ENCODE data around the gene SPTBN1.

The SPTBN1 gene

DNA sequence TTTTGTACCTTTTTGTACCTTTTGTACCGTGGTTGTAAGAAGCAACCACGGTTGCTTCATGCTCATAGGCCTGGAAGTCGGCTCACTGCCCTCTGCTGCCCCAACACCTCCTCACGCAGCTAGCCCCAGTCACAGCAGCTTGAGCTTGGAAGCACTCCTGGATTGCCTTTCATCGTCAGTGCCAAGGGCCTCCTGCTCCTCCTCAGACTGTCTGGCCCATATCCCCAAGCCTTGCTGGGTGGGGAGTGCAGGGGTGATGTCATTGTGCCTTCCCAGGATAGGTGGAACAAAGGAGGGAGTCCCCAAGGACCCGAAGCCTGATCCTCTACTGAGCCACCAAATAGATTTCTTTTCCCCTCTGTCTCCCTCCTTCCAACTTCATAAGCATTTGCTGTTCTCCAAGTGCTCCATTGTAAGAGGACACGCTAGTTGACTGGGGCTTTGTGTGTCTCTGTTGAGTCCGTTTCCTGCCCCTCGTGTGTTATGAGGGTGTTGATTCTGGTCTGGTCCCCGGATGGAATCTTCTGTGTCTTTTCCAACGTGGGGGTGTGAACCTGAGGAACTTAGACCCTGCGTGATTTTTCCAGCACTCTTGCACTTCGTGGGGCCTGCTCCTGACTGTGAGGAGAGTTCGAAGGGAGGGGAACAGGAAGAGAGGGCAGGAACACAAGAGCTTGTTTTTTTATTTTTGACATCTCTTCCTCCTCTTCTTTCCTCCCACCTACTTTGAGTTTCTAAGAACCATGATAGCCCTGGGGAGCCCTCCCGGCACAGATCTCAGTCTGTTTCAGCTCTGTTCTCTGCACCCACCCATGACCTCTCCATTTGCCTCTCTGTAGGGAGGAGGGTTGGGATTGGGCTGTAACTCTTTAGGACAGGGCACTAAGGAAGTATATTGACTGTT, 140.1 kb downstream of the SPTBN1 start:
- no peak for DNase-seq

- no peak for DNase-seq
These were observed 141.2 kb downstream of the SPTBN1 start for GRCh38 chr2:54597153-54597848.

- no peak for DNase-seq
These were observed 142.5 kb downstream of the SPTBN1 start for GRCh38 chr2:54598347-54599325.

GRCh38 chr2:54599326-54599710, 143.2 kb downstream of the SPTBN1 start:
- no peak for DNase-seq

DNA sequence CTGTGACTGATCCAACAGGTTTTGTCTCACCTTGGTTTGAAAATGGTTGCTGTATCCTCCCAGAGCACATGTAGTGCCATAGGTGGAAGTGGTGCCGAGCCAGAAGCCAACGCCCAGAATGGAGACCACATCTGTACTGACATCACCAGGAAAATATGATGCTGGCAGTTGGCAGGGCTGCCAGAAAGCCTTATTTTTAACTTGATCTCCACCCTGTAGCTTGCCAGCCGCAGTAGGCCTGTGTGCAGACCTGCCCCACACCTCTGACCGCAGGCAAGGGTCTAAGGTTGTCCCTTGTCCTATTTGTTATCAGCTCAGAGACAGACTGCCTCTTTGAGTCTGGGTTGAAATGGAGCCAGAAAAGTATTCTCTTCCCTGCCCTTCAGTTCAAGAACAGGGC, 143.8 kb downstream of the SPTBN1 start:
- DNase-seq, result no peak

- no peak for DNase-seq
These were observed 145.2 kb downstream of the SPTBN1 start for GRCh38 chr2:54601339-54601738.

GRCh38 chr2:54602736-54603322, 146.7 kb downstream of the SPTBN1 start:
- no peak for DNase-seq

- no peak for DNase-seq
These were observed 147.2 kb downstream of the SPTBN1 start for GRCh38 chr2:54603357-54603756.

DNA sequence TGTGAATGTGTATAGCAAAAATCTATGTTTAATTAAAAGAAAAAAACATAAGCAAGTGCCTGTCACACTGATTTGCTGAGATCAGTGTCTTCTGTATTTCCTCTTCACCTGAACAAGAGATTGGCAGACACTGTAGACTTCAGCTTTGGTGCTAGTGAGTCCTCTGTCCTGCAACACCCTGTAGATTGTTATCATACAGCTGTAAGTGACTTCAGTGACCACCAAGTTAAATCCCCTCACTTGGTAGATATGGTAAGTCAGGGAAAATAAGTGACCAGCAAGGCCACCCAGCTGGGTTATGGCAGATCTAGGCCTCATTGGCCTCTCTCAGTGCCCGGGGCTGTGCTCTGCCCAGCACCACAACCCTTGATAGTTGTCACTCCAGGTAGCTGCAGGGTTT, 147.7 kb downstream of the SPTBN1 start:
- no peak for DNase-seq

- DNase-seq, result no peak
These were observed 148.7 kb downstream of the SPTBN1 start for GRCh38 chr2:54604871-54605270.

GRCh38 chr2:54605836-54606235, 149.7 kb downstream of the SPTBN1 start:
- no peak for DNase-seq

DNA sequence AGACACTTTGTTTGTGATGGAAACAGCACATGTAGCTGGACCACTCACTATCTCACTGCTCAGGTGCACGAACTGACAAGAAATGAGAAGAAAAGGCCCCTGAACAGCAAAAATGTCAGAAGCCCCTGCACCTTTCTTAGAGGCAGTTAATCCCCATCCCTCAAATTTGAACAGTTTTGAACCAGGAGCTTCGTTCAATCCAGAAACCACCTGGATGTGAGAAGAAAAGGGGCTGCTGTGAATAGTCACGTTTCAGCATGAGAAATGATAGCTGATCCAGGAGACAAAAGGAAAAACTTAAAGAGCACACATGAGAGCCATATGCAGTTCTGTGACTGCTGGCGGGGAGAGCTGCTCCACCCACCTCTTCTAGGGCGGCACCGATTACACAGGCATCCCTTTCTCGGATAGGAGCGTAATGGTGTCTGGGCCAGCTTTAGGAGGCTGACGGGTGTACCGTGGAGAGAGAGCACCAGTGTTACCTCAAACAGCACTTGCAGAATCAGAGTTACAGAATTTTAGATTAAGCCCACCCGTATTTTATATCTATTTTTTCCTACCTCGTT, 150.3 kb downstream of the SPTBN1 start:
- no peak for DNase-seq

- DNase-seq, result no peak
These were observed 152.1 kb downstream of the SPTBN1 start for GRCh38 chr2:54608224-54608623.

DNA sequence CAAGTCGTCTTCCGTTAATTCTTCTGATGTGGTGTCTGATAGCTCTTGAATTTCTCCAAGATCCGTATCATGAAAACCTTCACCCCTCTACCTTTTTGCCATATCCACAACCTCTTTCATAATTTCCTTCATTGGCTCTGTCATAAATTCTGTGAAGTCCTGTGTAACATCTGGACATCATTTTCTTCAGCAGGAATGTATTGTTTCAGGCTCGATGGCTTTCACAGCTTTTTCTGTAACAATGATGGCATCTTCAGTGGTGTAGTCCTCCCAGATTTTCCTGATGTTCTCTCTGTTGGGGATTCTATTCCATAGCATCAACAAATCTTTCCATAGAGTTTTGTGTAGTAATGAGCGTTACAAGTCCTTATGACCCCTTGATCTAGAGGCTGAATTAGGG, 153.1 kb downstream of the SPTBN1 start:
- no peak for DNase-seq

DNA sequence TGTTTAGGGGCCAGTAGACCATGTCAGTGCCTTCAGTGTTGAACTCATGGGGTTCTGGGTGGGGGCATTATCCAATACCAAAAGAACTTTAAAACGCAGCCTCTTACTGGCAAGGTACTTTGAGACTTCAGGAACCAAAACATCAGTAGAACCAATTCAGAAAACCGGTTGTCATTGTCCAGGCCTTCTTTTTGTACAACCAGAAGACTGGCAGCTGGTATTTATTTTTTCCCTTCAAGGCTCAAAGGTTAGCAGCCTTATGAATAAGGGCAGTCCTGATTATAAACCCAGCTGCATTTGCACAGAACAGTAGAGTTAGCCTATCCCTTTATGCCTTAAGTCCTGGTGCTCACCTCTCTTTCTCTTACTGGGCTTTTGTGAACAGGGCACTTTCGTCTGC, 153.5 kb downstream of the SPTBN1 start:
- no peak for DNase-seq

GRCh38 chr2:54610700-54611099, 154.6 kb downstream of the SPTBN1 start:
- DNase-seq, result no peak

- no peak for DNase-seq
These were observed 155.9 kb downstream of the SPTBN1 start for GRCh38 chr2:54611830-54612545.

DNA sequence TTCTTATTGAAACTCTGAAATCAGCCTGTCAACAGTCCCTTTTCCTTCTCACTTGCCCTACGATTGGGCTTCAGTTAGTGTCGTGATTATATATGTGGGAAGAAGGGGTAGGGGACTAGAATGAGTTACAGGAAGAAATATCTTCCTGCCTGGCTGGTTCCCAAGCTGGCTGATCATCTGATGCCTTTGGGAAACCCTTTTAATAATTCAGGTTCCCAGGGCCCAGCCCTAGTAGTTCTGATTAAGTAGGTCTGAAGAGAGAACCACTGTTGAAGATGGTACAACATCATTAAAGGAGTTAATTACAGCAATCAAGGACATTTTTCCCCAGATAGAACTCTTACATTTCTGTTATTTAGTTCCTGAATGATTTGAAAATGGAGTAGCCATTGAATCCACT, 157.3 kb downstream of the SPTBN1 start:
- no peak for DNase-seq

DNA sequence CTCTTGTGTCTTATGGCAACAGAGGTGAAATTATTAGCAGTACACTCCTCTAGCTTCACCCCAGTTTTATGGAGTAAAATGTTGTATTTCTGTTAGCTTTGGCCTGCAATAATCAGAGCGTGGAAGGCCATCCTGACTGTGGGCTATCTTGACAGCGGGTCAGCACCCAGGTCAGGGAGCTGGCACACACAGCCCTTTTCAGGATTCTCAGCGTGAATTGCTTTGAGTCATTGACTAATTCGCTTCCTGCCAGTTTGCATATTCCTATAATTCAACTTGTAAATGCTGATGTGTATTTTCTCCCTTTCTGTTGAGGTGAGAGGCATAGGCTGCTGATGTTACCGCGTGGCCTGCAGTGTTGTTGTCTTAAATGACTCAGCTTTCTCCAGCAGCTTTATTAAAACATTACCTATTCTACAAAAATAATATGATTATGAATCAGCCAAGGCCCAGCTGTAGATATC, 157.7 kb downstream of the SPTBN1 start:
- no peak for DNase-seq

DNA sequence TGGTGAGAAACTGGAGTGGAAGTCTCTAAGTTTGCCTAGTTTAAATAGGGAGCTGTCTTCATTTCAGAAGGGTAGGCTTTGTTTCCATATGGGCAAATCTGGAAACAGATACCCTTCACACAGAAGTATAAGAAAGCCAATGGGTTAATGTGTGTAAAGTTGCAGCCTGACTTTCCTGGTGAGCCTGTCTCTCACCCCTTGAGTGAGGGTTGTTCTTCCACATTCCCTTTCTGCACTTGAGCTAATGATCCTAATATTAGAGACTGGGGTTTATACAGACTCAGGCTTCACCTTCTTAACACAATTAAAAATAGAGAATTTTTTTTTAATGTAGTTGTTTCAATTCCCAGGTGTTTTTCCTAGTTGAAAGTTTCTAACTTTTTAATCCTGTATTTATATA, 158.7 kb downstream of the SPTBN1 start:
- no peak for DNase-seq

DNA sequence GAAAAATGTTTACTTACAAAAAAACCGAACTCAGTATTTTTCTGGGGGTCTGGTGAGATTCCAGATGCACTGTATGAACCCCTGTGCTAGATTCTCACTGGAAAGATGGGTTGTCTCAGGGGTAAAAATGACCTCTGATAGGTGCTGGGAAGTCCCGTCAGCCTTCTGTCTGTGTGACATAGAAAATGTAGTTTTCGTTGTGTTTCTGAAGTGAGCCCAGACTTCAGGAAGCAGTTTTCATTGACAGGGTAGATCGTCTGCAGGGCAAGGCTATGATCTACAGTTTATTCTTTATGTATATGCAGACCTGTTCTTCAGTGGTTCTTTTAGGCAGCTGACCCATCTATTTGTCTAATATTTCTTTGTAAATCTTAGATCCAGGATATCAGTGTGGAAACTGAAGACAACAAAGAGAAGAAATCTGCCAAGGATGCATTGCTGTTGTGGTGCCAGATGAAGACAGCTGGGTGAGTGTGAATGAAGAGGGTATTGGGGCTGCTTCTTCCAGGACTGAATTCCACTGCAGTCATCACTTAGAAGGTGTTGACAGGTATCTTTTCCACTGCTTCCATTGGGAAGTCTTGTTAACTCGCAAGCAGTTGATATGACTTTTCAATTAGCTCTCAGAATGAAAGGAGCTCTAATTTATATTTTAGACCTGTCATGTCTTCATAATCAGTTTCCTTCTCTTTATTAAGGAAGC, 159.9 kb downstream of the SPTBN1 start:
- no peak for DNase-seq

Data from inflammatory macrophage treated with lipopolysaccharide for 4 hours (primary cell).